Right lobe of liver (tissue), 6 donors: ENCODE measurements around the gene MAGEC3. TPM values are rescaled to one million over a fixed set of nuclear protein-coding genes. Genes with fewer than 3 reads are reported as not detected.
"Not testable (repeated sequence)": the region's sequence is repeated elsewhere in the genome, so short reads cannot be mapped to it uniquely, and the experiment has no call there.

Experiments used
- ATAC-seq, 4 donors: fragments of 200-7000 bp; cut with Tn5 transposase; one replicate each; pipeline ENCODE4 v1.9.1; 2020; ENCODE audit warnings: mild to moderate bottlenecking in 4 of 4, moderate library complexity in 4 of 4
- DNase-seq, 3 donors: peaks; one replicate each; pipeline ENCODE4 v3.0.0-alpha.2; 2020
- H3K27ac ChIP-seq, 3 donors: fragments of 200-600 bp; one replicate each; pipeline ENCODE4 v1.8.0; 2022
- H3K27me3 ChIP-seq, 2 donors: fragments of 200-600 bp; one replicate each; pipeline ENCODE4 v1.8.0; 2022
- H3K36me3 ChIP-seq, 4 donors: fragments of 200-600 bp; sonication (generic) in 1 of 4; one replicate each; pipeline versions ENCODE4 v1.5.1 to v1.8.0; 2017 to 2022; ENCODE audit warnings: control low read depth in 1 of 4
- H3K4me1 ChIP-seq, 4 donors: fragments of 200-600 bp; sonication (generic) in 1 of 4; one replicate each; pipeline versions ENCODE4 v1.5.1 to v1.8.0; 2017 to 2022; ENCODE audit warnings: control low read depth in 1 of 4
- H3K4me3 ChIP-seq, 3 donors: fragments of 200-600 bp; one replicate each; pipeline ENCODE4 v1.8.0; 2022
- H3K9me3 ChIP-seq, 4 donors: fragments of 200-600 bp; sonication (generic) in 1 of 4; one replicate each; pipeline versions ENCODE4 v1.5.1 to v1.8.0; 2017 to 2022; ENCODE audit warnings: control low read depth in 1 of 4
- POLR2A ChIP-seq: fragments of 450-650 bp; IDR thresholded peaks from one replicate; pipeline ENCODE4 v1.6.1; 2017; ENCODE audit warnings: antibody characterized with exemption, mild to moderate bottlenecking
- WGBS: methylation state at CpG from one replicate; pipeline ENCODE4 v1.1.6; 2018; ENCODE audit warnings: low coverage, low lambda C conversion rate; ENCODE audit not compliant: insufficient coverage; ENCODE audit errors: missing lambda C conversion rate; 5-methylcytosine and 5-hydroxymethylcytosine counted together
- intact Hi-C, 2 donors: fragments of 100-400 bp; cut with DNase I; formaldehyde crosslinking; loops; one replicate each; pipeline versions ENCODE4 v1.11.2 to v1.14.1; 2022
- total RNA-seq, 6 experiments: library from RNA; depleted of rRNA in 2 of 6; stranded (reverse); fragments of >200 nt in 2 of 6; fragmentation: NEBNext Ultra II Directional in 3 of 6; extraction: Animal tissue kit (Norgen Biotek cat#: 25700) in 3 of 6; gene quantifications; one replicate each; pipeline versions ENCODE4 v1.1.0 to v1.2.4, GENCODE V29; 2016 to 2023
- TF ChIP-seq, protein P1 (sequence below), 4 donors: fragments of 200-600 bp in 3 of 4; fragments of 450-650 bp in 1 of 4; IDR thresholded peaks; one replicate each; pipeline versions ENCODE4 v1.5.1 to v1.8.0; 2016 to 2022; ENCODE audit warnings: antibody characterized with exemption in 4 of 4, mild to moderate bottlenecking in 2 of 4
- donor health status: DM: no; HTN: yes; CAD: no.
- donor health status: DM: no; HTN: no; CAD: no.
- donor health status: DM: no; HTN: no; CAD: no.
- donor health status: DM: no; HTN: yes; CAD: no.
- donor health status: DM: no; HTN: yes; CAD: no.

The MAGEC3 gene
- total RNA-seq, 6 experiments from 2014 or later: not detected

GRCh38 chrX:141879616-141880015 is 41.5 kb downstream of the MAGEC3 start:
- no peak for DNase-seq
- Histone ChIP-seq H3K9me3 (no peaks in the 10 kb centered on the region), H3K4me1 (no peaks in the 10 kb centered on the region), H3K4me3 (no peak overlapping the region), H3K36me3 (no peaks in the 10 kb centered on the region), H3K27ac (no peak overlapping the region), H3K27me3 (no peaks in the 10 kb centered on the region)
- intact Hi-C loops: no loop called here
- WGBS: 34% methylated on average over 4 of the region's 5 CpGs
- TF ChIP-seq, protein P1, sequence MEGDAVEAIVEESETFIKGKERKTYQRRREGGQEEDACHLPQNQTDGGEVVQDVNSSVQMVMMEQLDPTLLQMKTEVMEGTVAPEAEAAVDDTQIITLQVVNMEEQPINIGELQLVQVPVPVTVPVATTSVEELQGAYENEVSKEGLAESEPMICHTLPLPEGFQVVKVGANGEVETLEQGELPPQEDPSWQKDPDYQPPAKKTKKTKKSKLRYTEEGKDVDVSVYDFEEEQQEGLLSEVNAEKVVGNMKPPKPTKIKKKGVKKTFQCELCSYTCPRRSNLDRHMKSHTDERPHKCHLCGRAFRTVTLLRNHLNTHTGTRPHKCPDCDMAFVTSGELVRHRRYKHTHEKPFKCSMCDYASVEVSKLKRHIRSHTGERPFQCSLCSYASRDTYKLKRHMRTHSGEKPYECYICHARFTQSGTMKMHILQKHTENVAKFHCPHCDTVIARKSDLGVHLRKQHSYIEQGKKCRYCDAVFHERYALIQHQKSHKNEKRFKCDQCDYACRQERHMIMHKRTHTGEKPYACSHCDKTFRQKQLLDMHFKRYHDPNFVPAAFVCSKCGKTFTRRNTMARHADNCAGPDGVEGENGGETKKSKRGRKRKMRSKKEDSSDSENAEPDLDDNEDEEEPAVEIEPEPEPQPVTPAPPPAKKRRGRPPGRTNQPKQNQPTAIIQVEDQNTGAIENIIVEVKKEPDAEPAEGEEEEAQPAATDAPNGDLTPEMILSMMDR (IDR thresholded peaks at IDR 0.05): no peak
- no peak for TF ChIP-seq POLR2A
- ATAC-seq: peak in 1 of 4 donors; percentile 16

DNA sequence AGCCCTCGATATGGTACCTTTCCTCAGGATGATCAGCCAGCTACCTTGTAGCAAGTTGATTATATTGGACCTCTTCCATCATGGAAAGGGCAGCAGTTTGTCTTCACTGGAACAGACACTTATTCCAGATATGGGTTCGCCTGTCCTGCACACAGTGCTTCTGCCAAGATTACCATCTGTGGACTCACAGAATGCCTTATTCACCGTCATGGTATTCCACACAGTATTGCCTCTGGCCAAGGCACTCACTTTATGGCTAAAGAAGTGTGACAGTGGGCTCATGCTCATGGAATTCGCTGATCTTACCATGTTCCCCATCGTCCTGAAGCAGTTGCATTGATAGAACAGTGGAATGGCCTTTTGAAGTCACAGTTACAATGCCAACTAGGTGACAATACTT is 50.7 kb downstream of the MAGEC3 start:
- ATAC-seq: not testable (repeated sequence)

GRCh38 chrX:141894733-141895132 is 56.6 kb downstream of the MAGEC3 start:
- Histone ChIP-seq H3K4me3 (no peak overlapping the region), H3K27ac (no peak overlapping the region), H3K9me3 (no peaks in the 10 kb centered on the region), H3K36me3 (no peaks in the 10 kb centered on the region), H3K4me1 (no peaks in the 10 kb centered on the region), H3K27me3 (no peaks in the 10 kb centered on the region)
- ATAC-seq (no peak), DNase-seq (no peak)
- WGBS: 56% methylated on average over 7 of the region's 7 CpGs
- intact Hi-C loops: no loop called here
- no peak for TF ChIP-seq POLR2A
- TF ChIP-seq, protein P1 (IDR thresholded peaks at IDR 0.05): no peak

More for the DNA sequence above, 50.7 kb downstream of the MAGEC3 start:
- intact Hi-C loops, DNase-seq, H3K27me3 ChIP-seq, H3K9me3 ChIP-seq, H3K36me3 ChIP-seq, H3K27ac ChIP-seq, H3K4me3 ChIP-seq, H3K4me1 ChIP-seq: not testable (repeated sequence)
- 29% methylated on average over 4 of the region's 5 CpGs for WGBS

GRCh38 chrX:141897690-141898089 is 59.6 kb downstream of the MAGEC3 start:
- Histone ChIP-seq H3K9me3 (no peaks in the 10 kb centered on the region), H3K4me1 (no peaks in the 10 kb centered on the region), H3K4me3 (no peak overlapping the region), H3K36me3 (no peaks in the 10 kb centered on the region), H3K27me3 (no peaks in the 10 kb centered on the region), H3K27ac (no peak overlapping the region)
- 56% methylated on average over 2 of the region's 2 CpGs for WGBS
- TF ChIP-seq, protein P1 (IDR thresholded peaks at IDR 0.05): no peak
- no peak for TF ChIP-seq POLR2A
- intact Hi-C loops: no loop called here
- no peak for ATAC-seq
- no peak for DNase-seq

GRCh38 chrX:141902366-141902765 is 64.2 kb downstream of the MAGEC3 start:
- Histone ChIP-seq H3K4me3 (no peak overlapping the region), H3K4me1 (no peaks in the 10 kb centered on the region), H3K27me3 (no peaks in the 10 kb centered on the region), H3K27ac (no peak overlapping the region), H3K36me3 (no peaks in the 10 kb centered on the region), H3K9me3 (no peaks in the 10 kb centered on the region)
- intact Hi-C loops: no loop called here
- ATAC-seq (no peak), DNase-seq (no peak)
- TF ChIP-seq, protein P1 (IDR thresholded peaks at IDR 0.05): no peak
- TF ChIP-seq POLR2A: no peak
- 72% methylated on average over 4 of the region's 4 CpGs for WGBS
